OCI-LY3 (cell line): Measurements from ENCODE around the gene SLC22A2.

Experiments used
- H2AFZ ChIP-seq: fragments of 200-600, 300-600 bp; shearing (Covaris generic); 2 replicates; pipeline ENCODE4 v1.6.0; 2014; ENCODE audit warnings: antibody characterized with exemption, low read depth, low read length
- H3K27ac ChIP-seq: fragments of 200-600, 300-600 bp; sonication (generic); 2 replicates; pipeline ENCODE4 v1.5.1; 2014; ENCODE audit warnings: mild to moderate bottlenecking, low read length, moderate library complexity, mixed read lengths
- H3K27me3 ChIP-seq: fragments of 200-600, 300-600 bp; sonication (generic); 2 replicates; pipeline ENCODE4 v1.6.1; 2014; ENCODE audit warnings: low read depth, low read length, mixed read lengths
- H3K36me3 ChIP-seq: fragments of 200-600, 300-600 bp; sonication (generic); replicated peaks from 2 replicates; pipeline ENCODE3; 2014; ENCODE audit warnings: low read depth, low read length, mixed read lengths
- H3K4me1 ChIP-seq: fragments of 300-600, 200-600 bp; sonication (generic); 2 replicates; pipeline ENCODE4 v1.6.1; 2014; ENCODE audit warnings: low read length, mixed read lengths
- H3K4me2 ChIP-seq: fragments of 200-600, 300-600 bp; sonication (generic); 2 replicates; pipeline ENCODE4 v1.6.1; 2014; ENCODE audit warnings: low read length, mixed read lengths
- H3K4me3 ChIP-seq: fragments of 300-600, 200-600 bp; sonication (generic); 2 replicates; pipeline ENCODE4 v1.5.1; 2014; ENCODE audit warnings: antibody characterized with exemption, mild to moderate bottlenecking, low read length, moderate library complexity
- H3K79me2 ChIP-seq: fragments of 300-600, 200-600 bp; shearing (Covaris generic); 2 replicates; pipeline ENCODE4 v1.6.1; 2014; ENCODE audit warnings: mild to moderate bottlenecking, low read length, mixed read lengths
- H3K9ac ChIP-seq: fragments of 300-600, 200-600 bp; shearing (Covaris generic); 2 replicates; pipeline ENCODE4 v1.6.0; 2014; ENCODE audit warnings: mild to moderate bottlenecking, low read length, moderate library complexity
- H3K9me3 ChIP-seq: fragments of 200-600, 300-600 bp; shearing (Covaris generic); 2 replicates; pipeline ENCODE4 v1.6.1; 2014; ENCODE audit warnings: low read length, mixed read lengths; ENCODE audit not compliant: insufficient read depth
- H4K20me1 ChIP-seq: fragments of 200-600, 300-600 bp; sonication (generic); 2 replicates; pipeline ENCODE4 v1.6.1; 2016; ENCODE audit warnings: low read length, mixed read lengths; ENCODE audit not compliant: insufficient read depth
- CTCF ChIP-seq: fragments of 200-600, 300-600 bp; sonication (generic); IDR thresholded peaks from 2 replicates; pipeline ENCODE4 v1.5.1; 2014; ENCODE audit warnings: antibody characterized with exemption, low read length, low read depth
- EZH2phosphoT487 ChIP-seq: fragments of 200-600 bp; shearing (Covaris generic); IDR thresholded peaks from 2 replicates; pipeline ENCODE4 v1.6.1; 2018; ENCODE audit warnings: antibody characterized with exemption, mixed run types, low read depth

The SLC22A2 gene

GRCh38 chr6:160177220-160177619 is 81.4 kb downstream of the SLC22A2 start:
- H3K4me1 ChIP-seq = no peaks in the 10 kb centered on the region
- H3K9ac ChIP-seq = no peak overlapping the region
- H3K27ac ChIP-seq = no peak overlapping the region
- no peak for TF ChIP-seq EZH2phosphoT487
- H3K36me3 ChIP-seq = no peaks in the 10 kb centered on the region
- H3K4me2 ChIP-seq = no peak overlapping the region
- H3K4me3 ChIP-seq = no peak overlapping the region
- H4K20me1 ChIP-seq = no peaks in the 10 kb centered on the region
- no peak overlapping the region for H2AFZ ChIP-seq
- H3K9me3 ChIP-seq = no peaks in the 10 kb centered on the region
- H3K27me3 ChIP-seq = no peaks in the 10 kb centered on the region; the same call in 1 of the 2 replicates
- H3K79me2 ChIP-seq = no peaks in the 10 kb centered on the region

- no peaks in the 10 kb centered on the region; the same call in 1 of the 2 replicates for H3K27me3 ChIP-seq
- H3K36me3 ChIP-seq = no peaks in the 10 kb centered on the region
- H3K4me3 ChIP-seq = no peak overlapping the region
- H3K9me3 ChIP-seq = no peaks in the 10 kb centered on the region
- no peak overlapping the region for H3K9ac ChIP-seq
- H3K4me1 ChIP-seq = no peaks in the 10 kb centered on the region
- no peaks in the 10 kb centered on the region for H4K20me1 ChIP-seq
- no peaks in the 10 kb centered on the region for H3K79me2 ChIP-seq
- H2AFZ ChIP-seq = no peak overlapping the region
- no peak overlapping the region for H3K27ac ChIP-seq
- no peak overlapping the region for H3K4me2 ChIP-seq
- TF ChIP-seq CTCF = no peak
- TF ChIP-seq EZH2phosphoT487 = no peak
These were observed 83.9 kb downstream of the SLC22A2 start for GRCh38 chr6:160174681-160175080.

GRCh38 chr6:160173806-160174527 is 84.7 kb downstream of the SLC22A2 start:
- H3K9me3 ChIP-seq = no peaks in the 10 kb centered on the region
- TF ChIP-seq EZH2phosphoT487 (no peak), CTCF (no peak)
- no peak overlapping the region for H3K4me2 ChIP-seq
- H3K4me1 ChIP-seq = no peaks in the 10 kb centered on the region
- no peak overlapping the region for H3K4me3 ChIP-seq
- no peaks in the 10 kb centered on the region for H3K79me2 ChIP-seq
- H3K36me3 ChIP-seq = no peaks in the 10 kb centered on the region
- H3K9ac ChIP-seq = no peak overlapping the region
- H2AFZ ChIP-seq = no peak overlapping the region
- H4K20me1 ChIP-seq = no peaks in the 10 kb centered on the region
- no peak overlapping the region for H3K27ac ChIP-seq
- H3K27me3 ChIP-seq = no peaks in the 10 kb centered on the region; the same call in 1 of the 2 replicates

- Histone ChIP-seq H3K36me3 (no peaks in the 10 kb centered on the region), H3K9ac (no peak overlapping the region), H3K79me2 (no peaks in the 10 kb centered on the region), H3K4me3 (no peak overlapping the region), H3K4me1 (no peaks in the 10 kb centered on the region), H2AFZ (no peak overlapping the region), H3K4me2 (no peak overlapping the region), H3K27ac (no peak overlapping the region), H3K27me3 (no peaks in the 10 kb centered on the region; the same call in 1 of the 2 replicates), H3K9me3 (no peaks in the 10 kb centered on the region), H4K20me1 (no peaks in the 10 kb centered on the region)
- TF ChIP-seq CTCF = no peak
- TF ChIP-seq EZH2phosphoT487 = no peak
These were observed 85.9 kb downstream of the SLC22A2 start for GRCh38 chr6:160172704-160173103.
